LNCAP (cell line): ENCODE measurements around the gene CCDC13.

Experiments used
- TF ChIP-seq, protein P1 (sequence below): fragments of 450-650 bp; IDR thresholded peaks from 2 replicates; pipeline ENCODE4 v1.5.1; 2017; ENCODE audit warnings: mild to moderate bottlenecking

Gene CCDC13

DNA sequence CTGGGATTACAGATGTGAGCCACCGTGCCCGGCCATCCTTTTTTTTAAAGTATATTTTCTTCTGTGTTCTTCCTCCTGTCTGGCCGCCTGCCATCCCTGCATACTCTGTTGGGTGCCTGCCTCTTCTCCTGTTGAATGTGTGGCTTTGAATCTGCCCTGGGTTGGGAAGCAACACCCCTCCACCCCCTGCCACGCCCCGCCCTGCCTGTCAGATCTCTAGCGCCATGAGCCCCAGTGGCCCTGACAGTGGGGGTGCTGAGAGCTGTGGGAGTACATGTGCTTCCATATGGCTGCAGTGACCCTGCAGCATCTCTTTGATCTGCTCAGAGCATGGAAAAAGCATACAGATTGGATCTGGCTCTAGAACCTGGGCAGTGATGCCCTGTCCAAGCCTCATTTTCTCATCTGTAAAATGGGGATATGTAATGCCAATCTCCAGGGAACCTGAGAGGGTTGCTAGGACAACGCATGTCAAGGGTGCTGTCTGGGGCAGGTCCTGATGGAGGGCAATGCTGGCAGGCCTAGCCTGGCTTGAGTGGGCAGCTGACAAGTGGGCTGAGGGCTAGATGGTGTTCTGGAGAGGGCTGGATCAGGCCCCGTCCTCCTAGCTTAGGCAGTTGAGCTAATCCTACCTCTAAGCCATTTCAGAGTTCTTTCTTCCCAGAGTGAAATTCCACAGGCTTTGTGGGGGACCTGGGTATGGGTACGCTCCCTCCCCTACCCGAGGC, 23.9 kb downstream of the CCDC13 start:
- TF ChIP-seq, protein P1, sequence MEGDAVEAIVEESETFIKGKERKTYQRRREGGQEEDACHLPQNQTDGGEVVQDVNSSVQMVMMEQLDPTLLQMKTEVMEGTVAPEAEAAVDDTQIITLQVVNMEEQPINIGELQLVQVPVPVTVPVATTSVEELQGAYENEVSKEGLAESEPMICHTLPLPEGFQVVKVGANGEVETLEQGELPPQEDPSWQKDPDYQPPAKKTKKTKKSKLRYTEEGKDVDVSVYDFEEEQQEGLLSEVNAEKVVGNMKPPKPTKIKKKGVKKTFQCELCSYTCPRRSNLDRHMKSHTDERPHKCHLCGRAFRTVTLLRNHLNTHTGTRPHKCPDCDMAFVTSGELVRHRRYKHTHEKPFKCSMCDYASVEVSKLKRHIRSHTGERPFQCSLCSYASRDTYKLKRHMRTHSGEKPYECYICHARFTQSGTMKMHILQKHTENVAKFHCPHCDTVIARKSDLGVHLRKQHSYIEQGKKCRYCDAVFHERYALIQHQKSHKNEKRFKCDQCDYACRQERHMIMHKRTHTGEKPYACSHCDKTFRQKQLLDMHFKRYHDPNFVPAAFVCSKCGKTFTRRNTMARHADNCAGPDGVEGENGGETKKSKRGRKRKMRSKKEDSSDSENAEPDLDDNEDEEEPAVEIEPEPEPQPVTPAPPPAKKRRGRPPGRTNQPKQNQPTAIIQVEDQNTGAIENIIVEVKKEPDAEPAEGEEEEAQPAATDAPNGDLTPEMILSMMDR = no peak

- TF ChIP-seq, protein P1 = no peak
These were observed 25.5 kb downstream of the CCDC13 start for GRCh38 chr3:42747581-42747980.

DNA sequence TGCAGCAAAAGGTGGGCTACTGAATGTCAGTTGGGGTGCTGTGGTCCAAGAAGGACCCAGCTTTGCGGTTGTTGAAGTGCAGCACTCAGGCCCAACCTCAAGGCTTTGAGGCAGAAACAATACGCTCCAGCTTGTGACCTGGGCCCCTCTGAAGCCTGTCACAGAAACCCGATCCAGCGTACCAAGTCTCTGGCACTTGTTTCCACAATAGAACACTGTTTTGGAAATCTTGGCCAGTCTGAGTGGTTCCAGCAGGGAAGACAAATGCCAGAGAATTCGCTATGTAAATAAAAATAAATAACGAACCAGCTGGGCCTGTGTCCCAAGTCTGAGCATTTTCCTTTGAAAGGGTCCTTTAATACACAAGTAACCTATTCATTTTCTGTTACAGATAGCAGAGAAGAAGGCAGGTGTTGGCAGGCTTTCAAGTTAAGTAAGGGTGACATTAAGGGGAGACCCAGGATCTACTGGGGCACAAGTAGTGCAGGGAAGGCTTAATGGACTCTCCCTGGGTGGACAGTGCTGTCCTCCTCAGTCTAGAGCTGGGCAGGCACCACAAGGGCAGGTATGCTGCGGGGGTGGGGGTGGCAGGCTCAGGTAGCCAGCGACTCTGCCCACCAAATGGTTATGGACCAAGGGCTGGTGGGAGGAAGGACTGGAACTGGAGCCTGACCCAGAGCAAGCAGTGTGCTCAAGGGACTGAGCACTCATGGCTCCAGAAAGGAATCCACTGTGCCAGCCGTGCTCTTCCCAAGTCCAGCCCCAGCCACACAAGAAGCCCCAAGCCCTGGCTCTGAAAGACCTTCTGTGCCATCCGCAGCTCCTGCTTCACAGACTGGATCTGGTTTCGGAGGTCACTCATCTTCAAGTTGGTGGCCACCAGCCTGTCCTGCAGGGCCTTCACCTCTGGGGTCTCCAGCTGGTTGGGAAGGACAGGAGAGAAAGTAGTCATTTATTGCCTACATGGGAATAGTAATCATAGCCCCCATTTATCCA, 26.3 kb downstream of the CCDC13 start:
- TF ChIP-seq, protein P1 = no peak

- TF ChIP-seq, protein P1 = no peak
These were observed 27.1 kb downstream of the CCDC13 start for GRCh38 chr3:42745776-42746454.

DNA sequence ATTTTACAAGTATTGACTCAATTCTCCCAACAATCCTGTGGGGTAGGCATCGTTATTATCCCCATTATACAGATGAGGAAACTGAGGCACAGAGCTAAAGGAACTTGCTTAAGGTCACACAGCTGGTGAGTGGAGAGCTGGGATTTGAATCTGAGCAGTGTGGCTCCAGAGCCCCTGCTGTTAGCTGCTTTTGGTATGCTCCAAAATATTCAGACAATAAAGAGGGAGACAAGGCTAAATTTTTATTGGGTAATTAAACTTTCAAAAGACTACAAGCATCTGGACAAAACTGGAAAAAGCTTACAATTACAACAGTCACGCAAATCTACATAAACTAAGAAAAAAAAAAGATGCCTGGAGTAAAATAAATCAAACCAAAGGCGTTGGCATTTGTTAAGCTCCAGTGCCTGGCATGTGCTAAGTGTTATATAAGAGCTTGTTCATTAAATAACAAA, 27.7 kb downstream of the CCDC13 start:
- TF ChIP-seq, protein P1 = no peak

DNA sequence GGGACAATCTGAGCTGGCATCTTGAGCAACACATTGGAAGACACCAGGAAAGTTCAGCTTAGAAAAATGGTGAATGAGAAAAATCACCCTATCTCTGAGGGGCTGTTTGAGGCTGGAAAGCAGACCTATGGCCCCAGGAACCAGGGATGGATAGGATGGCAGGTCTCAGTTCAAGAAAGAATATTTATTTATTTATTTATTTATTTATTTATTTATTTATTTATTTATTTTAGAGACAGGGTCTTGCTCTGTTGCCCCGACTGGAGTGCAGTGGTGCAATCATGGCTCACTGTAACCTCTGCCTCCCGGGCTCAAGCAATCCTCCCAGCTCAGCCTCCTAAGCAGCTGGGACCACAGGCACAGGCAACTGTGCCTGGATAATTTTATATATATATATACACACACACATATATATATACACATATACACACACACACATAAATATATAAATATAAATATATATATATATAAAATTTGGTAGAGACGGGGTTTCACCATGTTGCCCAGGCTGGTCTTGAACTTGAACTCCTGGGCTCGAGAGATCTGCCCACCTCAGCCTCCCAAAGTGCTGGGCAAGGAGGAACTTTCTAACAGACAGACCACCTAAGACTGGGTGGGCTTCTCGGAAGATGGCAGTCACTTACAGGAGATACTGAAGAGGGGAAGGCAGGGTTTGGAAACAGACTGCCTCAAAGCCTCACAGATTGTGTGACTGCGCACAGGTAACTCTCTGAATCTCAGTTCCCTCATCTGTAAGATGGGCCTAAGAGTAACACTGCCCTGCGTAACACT, 29.7 kb downstream of the CCDC13 start:
- TF ChIP-seq, protein P1 = no peak
